ENCODE measurements around the gene PRSS53. TPM values are rescaled to one million over a fixed set of nuclear protein-coding genes. Genes with fewer than 3 reads are reported as not detected.

PRSS53 gene
- total and polyA plus RNA-seq, 10 of the 15 experiments (the other 5 are each of a cell fraction or from before 2014, with no cell fraction given), result 0.35 to 3.4 (median 0.88) TPM; not detected in 2

GRCh38 chr16:31077024-31077423, 11.7 kb downstream of the PRSS53 start:
- no peak overlapping the region for H2AFZ ChIP-seq (ENCODE audit: control insufficient read depth, low read depth, low read length)
- no peaks in the 10 kb centered on the region for H3K9me3 ChIP-seq (replicated peaks; ENCODE audit: control insufficient read depth, insufficient read depth, low read length)
- SMC1A ChIA-PET (ENCODE audit: uncharacterized antibody, unreplicated experiment), result no interaction called here
- no peak overlapping the region for H3K4me2 ChIP-seq (ENCODE audit: control insufficient read depth, insufficient read depth)
- no peak overlapping the region for H3K27ac ChIP-seq (ENCODE audit: control insufficient read depth, insufficient read depth)
- H3K4me1 ChIP-seq (ENCODE audit: control insufficient read depth, insufficient read depth, low read length), result no peaks in the 10 kb centered on the region; the same call in 1 of the 2 replicates
- no TSS peak for BruUV-seq (replicated peaks)
- TF ChIP-seq ZNF622 (IDR thresholded peaks at IDR 0.05) (no peak), YBX1 (IDR thresholded peaks at IDR 0.05) (no peak), ETV6 (conservative IDR thresholded peaks at IDR 0.05 in 1 of 2, IDR thresholded peaks at IDR 0.05 in 1 of 2; ENCODE audit: borderline replicate concordance in 1 of 2, low read depth in 1 of 2) (no peak), TAF1 (IDR thresholded peaks at IDR 0.05; ENCODE audit: borderline replicate concordance, low read depth, low read length) (no peak), SMC3 (IDR thresholded peaks at IDR 0.05; ENCODE audit: borderline replicate concordance, low read length) (no peak), REST (IDR thresholded peaks at IDR 0.05; ENCODE audit: low read depth, low read length) (no peak), NR2F1 (conservative IDR thresholded peaks at IDR 0.05) (no peak), FOXK2 (IDR thresholded peaks at IDR 0.05) (no peak)
- RAD21 ChIA-PET (ENCODE audit: unreplicated experiment), result no interaction called here
- no peaks in the 10 kb centered on the region for H4K20me1 ChIP-seq (ENCODE audit: control insufficient read depth, insufficient read depth)
- ATAC-seq (no peak), DNase-seq (ENCODE audit: low read depth, low spot score) (no peak), FAIRE-seq (no peak)
- in situ Hi-C loops (cut with MboI) (no loop called here), intact Hi-C loops (cut with micrococcal nuclease; ENCODE audit: unreplicated experiment) (loop anchor here (10.0 kb wide), 1 partner anchor 82 kb away; no protein-coding TSS in a partner anchor)
- POLR2A ChIA-PET, result no interaction called here
- no peak overlapping the region for H3K9ac ChIP-seq (ENCODE audit: control insufficient read depth, insufficient read depth, low read length)
- H3K79me2 ChIP-seq (ENCODE audit: control insufficient read depth, insufficient read depth, low read length), result peaks cover 33% of the 10 kb centered on the region
- CTCF ChIA-PET, result interaction anchor here (0.6 kb wide), 2 partner anchors 92 to 104 kb away, joined by 3 to 5 read pairs; no protein-coding TSS in a partner anchor
- H3K4me3 ChIP-seq, result no peak overlapping the region
- 97% methylated on average over 13 of the region's 13 CpGs for WGBS (ENCODE audit: insufficient coverage, insufficient replicate concordance, low lambda C conversion rate, missing lambda C conversion rate)
- H3K36me3 ChIP-seq (ENCODE audit: control insufficient read depth in 2 of 2, insufficient read depth in 2 of 2, low read length in 1 of 2), result peaks cover 8 to 14% of the 10 kb centered on the region in 2 experiments; a peak in 3 of 4 replicates
- no peaks in the 10 kb centered on the region for H3K27me3 ChIP-seq (replicated peaks in 1 of 2; ENCODE audit: control insufficient read depth in 2 of 2, insufficient read depth in 2 of 2, low read length in 1 of 2)

All from GM12878 (cell line).